Measurements from ENCODE around the gene GAMT. TPM values are rescaled to one million over a fixed set of nuclear protein-coding genes. Genes with fewer than 3 reads are reported as not detected.

Gene GAMT
- total and polyA plus RNA-seq, 2 of the 13 experiments (the other 11 are each of a cell fraction or from before 2014, with no cell fraction given) = 115 to 124 TPM

DNA sequence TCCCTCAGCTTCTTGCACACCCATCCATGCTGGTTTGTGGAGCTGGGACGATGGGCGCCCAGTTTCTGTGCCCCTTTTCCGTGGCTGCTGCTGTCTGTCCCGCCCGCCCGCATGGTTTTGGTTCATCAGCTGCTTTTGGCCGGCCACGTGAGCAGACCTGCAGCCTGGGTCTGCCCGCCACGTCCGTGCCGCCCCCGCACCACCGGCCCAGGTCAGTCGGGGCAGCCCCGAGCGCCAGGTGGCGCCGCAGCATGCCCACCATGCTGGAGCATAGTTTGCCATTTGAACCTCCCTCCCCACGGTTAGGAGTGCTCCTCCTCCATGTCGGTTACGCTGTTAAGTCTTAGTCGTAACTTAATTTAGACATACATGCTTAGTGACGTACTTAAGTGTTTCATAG, 21.6 kb upstream of the GAMT start (continued):
- TF ChIP-seq JDP2 (CRISPR knock-in tag; IDR thresholded peaks at IDR 0.05; ENCODE audit: borderline replicate concordance) (no peak), MIER3 (CRISPR knock-in tag; IDR thresholded peaks at IDR 0.05; ENCODE audit: borderline replicate concordance) (no peak), ZNF331 (CRISPR knock-in tag; IDR thresholded peaks at IDR 0.05) (no peak), HMG20A (CRISPR knock-in tag; IDR thresholded peaks at IDR 0.05; ENCODE audit: borderline replicate concordance) (no peak), FOXA1 (IDR thresholded peaks at IDR 0.05) (no peak), FOXA1 (CRISPR knock-in tag; IDR thresholded peaks at IDR 0.05) (no peak), PRMT3 (CRISPR knock-in tag; IDR thresholded peaks at IDR 0.05; ENCODE audit: borderline replicate concordance, low read depth) (no peak)
- TF ChIP-seq, protein P1, sequence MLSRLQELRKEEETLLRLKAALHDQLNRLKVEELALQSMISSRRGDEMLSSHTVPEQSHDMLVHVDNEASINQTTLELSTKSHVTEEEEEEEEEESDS (CRISPR knock-in tag; IDR thresholded peaks at IDR 0.05; ENCODE audit: borderline replicate concordance) = no peak

DNA sequence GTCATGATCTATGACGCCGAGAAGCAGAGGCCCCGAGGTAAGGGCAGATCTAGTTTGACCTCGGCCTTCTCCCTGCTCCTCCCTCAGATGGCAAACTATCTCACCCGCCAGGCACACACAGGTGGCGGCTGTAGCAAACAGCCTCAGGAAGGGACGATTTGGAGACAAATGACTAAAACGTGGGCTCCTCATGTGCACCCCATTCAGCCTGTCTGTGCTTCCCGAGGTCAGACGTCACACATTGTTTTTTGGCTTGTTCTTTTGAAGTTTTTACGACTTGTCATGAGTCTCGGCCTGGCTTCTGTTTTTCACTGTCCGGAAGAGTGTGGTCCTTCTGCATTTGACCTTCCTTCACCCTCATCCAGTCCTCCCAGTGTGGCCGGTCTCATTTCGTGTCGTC, 21.0 kb upstream of the GAMT start:
- in situ Hi-C loops (cut with HindIII; ENCODE audit: extremely low pct_ligation_motif_present, low pct_unique_long_range_greater_than_20kb) = no loop called here
- CTCF ChIA-PET (ENCODE audit: low intra/inter-chr PET ratio, low total read pairs) = no interaction called here
- peak overlapping the region; percentile 71 for H3K27ac ChIP-seq (ENCODE audit: extremely low read length, insufficient read depth, low read length)
- H3K9ac ChIP-seq (ENCODE audit: insufficient read depth, low read depth, low read length) = no peak overlapping the region; the same call in 1 of the 2 replicates
- no peak overlapping the region for H3K4me3 ChIP-seq (replicated peaks in 1 of 3; ENCODE audit: insufficient read depth in 1 of 3, low read depth in 2 of 3, low read length in 3 of 3)
- H3K27me3 ChIP-seq (ENCODE audit: control insufficient read depth in 1 of 2, insufficient read depth in 2 of 2, low read length in 2 of 2) = no peaks in the 10 kb centered on the region
- H3K4me1 ChIP-seq (ENCODE audit: insufficient read depth, low read length) = peaks cover 51% of the 10 kb centered on the region
- POLR2A ChIA-PET = interaction anchor here (2.5 kb wide), 1 partner anchor 9 kb away, joined by 6 read pairs; no protein-coding TSS in a partner anchor
- H3K36me3 ChIP-seq (replicated peaks in 1 of 2; ENCODE audit: control insufficient read depth in 1 of 2, insufficient read depth in 2 of 2, low read length in 2 of 2) = peaks cover 32 to 77% of the 10 kb centered on the region in 2 experiments
- TF ChIP-seq ZBTB38 (CRISPR knock-in tag; IDR thresholded peaks at IDR 0.05) = 0 out of 2 replicates have a peak, but pooled peaks have one; percentile 7
- TF ChIP-seq, protein P2, sequence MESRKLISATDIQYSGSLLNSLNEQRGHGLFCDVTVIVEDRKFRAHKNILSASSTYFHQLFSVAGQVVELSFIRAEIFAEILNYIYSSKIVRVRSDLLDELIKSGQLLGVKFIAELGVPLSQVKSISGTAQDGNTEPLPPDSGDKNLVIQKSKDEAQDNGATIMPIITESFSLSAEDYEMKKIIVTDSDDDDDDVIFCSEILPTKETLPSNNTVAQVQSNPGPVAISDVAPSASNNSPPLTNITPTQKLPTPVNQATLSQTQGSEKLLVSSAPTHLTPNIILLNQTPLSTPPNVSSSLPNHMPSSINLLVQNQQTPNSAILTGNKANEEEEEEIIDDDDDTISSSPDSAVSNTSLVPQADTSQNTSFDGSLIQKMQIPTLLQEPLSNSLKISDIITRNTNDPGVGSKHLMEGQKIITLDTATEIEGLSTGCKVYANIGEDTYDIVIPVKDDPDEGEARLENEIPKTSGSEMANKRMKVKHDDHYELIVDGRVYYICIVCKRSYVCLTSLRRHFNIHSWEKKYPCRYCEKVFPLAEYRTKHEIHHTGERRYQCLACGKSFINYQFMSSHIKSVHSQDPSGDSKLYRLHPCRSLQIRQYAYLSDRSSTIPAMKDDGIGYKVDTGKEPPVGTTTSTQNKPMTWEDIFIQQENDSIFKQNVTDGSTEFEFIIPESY (CRISPR knock-in tag; IDR thresholded peaks at IDR 0.05) = peak; percentile 94
- TF ChIP-seq, protein P3, sequence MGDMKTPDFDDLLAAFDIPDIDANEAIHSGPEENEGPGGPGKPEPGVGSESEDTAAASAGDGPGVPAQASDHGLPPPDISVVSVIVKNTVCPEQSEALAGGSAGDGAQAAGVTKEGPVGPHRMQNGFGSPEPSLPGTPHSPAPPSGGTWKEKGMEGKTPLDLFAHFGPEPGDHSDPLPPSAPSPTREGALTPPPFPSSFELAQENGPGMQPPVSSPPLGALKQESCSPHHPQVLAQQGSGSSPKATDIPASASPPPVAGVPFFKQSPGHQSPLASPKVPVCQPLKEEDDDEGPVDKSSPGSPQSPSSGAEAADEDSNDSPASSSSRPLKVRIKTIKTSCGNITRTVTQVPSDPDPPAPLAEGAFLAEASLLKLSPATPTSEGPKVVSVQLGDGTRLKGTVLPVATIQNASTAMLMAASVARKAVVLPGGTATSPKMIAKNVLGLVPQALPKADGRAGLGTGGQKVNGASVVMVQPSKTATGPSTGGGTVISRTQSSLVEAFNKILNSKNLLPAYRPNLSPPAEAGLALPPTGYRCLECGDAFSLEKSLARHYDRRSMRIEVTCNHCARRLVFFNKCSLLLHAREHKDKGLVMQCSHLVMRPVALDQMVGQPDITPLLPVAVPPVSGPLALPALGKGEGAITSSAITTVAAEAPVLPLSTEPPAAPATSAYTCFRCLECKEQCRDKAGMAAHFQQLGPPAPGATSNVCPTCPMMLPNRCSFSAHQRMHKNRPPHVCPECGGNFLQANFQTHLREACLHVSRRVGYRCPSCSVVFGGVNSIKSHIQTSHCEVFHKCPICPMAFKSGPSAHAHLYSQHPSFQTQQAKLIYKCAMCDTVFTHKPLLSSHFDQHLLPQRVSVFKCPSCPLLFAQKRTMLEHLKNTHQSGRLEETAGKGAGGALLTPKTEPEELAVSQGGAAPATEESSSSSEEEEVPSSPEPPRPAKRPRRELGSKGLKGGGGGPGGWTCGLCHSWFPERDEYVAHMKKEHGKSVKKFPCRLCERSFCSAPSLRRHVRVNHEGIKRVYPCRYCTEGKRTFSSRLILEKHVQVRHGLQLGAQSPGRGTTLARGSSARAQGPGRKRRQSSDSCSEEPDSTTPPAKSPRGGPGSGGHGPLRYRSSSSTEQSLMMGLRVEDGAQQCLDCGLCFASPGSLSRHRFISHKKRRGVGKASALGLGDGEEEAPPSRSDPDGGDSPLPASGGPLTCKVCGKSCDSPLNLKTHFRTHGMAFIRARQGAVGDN (CRISPR knock-in tag; IDR thresholded peaks at IDR 0.05) = peak; percentile 7; the same call in 1 of the 2 replicates
- TF ChIP-seq, protein P4, sequence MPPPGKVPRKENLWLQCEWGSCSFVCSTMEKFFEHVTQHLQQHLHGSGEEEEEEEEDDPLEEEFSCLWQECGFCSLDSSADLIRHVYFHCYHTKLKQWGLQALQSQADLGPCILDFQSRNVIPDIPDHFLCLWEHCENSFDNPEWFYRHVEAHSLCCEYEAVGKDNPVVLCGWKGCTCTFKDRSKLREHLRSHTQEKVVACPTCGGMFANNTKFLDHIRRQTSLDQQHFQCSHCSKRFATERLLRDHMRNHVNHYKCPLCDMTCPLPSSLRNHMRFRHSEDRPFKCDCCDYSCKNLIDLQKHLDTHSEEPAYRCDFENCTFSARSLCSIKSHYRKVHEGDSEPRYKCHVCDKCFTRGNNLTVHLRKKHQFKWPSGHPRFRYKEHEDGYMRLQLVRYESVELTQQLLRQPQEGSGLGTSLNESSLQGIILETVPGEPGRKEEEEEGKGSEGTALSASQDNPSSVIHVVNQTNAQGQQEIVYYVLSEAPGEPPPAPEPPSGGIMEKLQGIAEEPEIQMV (CRISPR knock-in tag; IDR thresholded peaks at IDR 0.05; ENCODE audit: low read depth) = no peak
- DNase-seq (ENCODE audit: low spot score) (no peak), FAIRE-seq (no peak), ATAC-seq (no peak)
- no peak overlapping the region for H3K4me2 ChIP-seq (ENCODE audit: low read depth, low read length)
- H2AFZ ChIP-seq (ENCODE audit: low read length) = no peak overlapping the region
- BruUV-seq (replicated peaks) = no TSS peak
- no peaks in the 10 kb centered on the region for H3K9me3 ChIP-seq (ENCODE audit: low read length)
- intact Hi-C loops (cut with micrococcal nuclease; ENCODE audit: unreplicated experiment) = no loop called here
- H3K79me2 ChIP-seq (ENCODE audit: insufficient read depth, low read length) = peaks cover 55% of the 10 kb centered on the region
- peaks cover 33% of the 10 kb centered on the region for H4K20me1 ChIP-seq (ENCODE audit: insufficient read depth, low read length)
- WGBS (ENCODE audit: low lambda C conversion rate) = 92% methylated on average over 11 of the region's 16 CpGs

Measured in HepG2 (cell line).